GM19438 (cell line): Measurements from ENCODE around the gene UNC45A.
"Not testable (repeated sequence)": the region's sequence is repeated elsewhere in the genome, so short reads cannot be mapped to it uniquely, and the experiment has no call there.

Experiments used
- ATAC-seq: cut with Tn5 transposase; IDR thresholded peaks from one replicate; pipeline ENCODE4 v1.9.1; 2021; ENCODE audit warnings: low read depth; ENCODE audit not compliant: unreplicated experiment

The UNC45A gene

DNA sequence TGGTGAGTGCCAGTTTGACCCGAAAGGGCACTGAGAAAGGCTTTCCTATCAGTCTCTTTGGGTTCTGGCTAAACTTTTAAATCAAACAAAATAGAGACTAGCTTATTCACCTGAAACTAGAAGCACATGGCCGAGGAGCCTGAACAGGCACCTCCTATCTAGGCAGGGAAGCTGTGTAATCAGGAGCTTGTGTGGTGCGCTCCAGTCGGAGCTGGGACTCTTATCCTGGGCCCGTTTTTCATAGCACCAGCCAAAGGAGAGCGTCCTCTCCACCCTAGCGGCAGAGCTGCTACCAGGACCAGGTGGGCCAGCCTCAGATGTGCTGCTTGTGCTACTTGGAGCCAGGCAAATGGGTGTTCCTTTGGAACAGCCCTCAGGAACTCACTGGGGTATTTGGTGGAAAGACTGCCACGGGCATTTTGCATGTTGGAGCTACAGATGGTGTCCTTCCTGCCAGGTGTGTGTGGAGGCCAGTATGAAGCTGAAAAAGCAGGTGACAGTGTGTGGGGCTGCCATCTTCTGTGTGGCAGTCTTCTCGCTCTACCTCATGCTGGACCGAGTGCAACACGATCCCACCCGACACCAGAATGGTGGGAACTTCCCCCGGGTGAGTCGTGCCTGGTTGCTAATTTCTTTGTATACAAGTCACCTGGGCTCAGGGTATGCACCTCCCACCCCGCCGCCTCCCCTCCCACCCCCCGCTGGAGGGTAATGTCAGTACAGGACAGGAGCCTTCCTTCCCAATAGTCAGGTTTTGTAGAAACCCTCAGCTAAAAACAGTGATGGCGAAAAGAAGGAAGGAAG lies 31.1 kb upstream of the UNC45A start:
- ATAC-seq: no peak

DNA sequence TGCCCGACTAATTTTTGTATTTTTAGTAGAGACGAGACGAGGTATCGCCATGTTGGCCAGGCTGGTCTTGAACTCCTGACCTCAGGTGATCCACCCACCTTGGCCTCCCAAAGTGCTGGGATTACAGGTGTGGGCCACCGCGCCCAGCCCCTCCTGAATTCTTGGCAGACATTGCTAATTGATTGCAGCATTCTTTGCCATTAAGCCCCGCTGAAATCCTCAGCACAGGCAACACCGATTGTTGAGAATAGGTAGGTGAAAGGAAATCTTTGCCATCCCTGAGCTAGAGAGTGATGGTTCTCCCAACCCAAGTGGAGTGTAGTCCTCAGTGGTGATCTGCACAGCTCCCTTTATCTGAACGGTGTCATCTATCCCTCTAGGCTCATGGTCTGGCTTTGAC lies 30.3 kb upstream of the UNC45A start:
- no peak for ATAC-seq

- no peak for ATAC-seq
Observed at GRCh38 chr15:90905306-90906180, 29.5 kb upstream of the UNC45A start.

GRCh38 chr15:90906181-90906849 lies 28.8 kb upstream of the UNC45A start:
- no peak for ATAC-seq

- no peak for ATAC-seq
Observed at GRCh38 chr15:90907051-90907660, 27.9 kb upstream of the UNC45A start.

DNA sequence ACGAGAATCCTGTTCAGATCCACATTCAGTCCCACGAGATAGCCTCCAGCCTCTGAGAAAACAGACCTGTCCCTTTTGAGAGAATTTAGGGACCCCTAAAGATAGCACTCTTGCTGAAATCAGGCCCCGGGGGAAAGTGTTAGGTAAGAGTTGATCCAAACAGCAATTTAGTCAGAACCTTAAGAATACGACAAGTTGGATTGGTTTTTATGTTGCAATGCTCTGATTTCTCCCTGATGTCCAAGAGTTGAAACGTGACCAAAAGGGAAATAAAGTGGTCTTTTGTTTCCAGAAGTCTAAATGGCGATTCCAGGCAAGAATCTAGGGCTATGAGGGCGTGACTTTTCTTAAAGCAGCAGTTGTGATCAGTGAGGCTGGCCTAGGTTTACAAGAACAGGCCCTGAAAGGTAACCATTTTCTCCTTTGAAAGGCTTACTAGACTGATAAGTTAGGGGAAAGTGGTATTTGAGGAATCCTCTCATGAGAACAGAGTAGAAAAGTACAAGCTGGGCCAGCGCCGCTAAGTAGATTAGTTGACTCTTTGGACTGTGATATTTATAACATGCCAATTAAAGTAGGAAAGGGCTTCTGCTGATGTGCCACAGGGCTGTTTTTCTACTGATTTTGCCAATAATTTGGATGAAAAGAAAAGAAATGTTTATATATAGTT lies 27.1 kb upstream of the UNC45A start:
- no peak for ATAC-seq

DNA sequence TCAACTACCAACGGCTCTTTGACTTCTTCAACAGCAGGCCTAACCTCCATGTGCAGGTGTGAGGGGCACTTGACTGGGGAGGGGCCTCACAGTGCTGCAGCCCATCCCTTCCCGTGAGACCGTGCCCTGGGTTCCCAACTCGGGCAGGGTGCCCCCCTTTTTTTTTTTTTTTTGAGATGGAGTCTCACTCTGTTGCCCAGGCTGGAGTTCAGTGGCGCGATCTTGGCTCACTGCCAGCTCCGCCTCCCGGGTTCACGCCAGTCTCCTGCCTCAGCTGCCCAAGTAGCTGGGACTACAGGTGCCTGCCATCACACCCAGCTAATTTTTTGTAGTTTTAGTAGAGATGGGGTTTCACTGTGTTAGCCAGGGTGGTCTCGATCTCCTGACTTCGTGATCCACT lies 25.6 kb upstream of the UNC45A start:
- ATAC-seq: not testable (repeated sequence)

- no peak for ATAC-seq
Observed at GRCh38 chr15:90909976-90910375, 25.1 kb upstream of the UNC45A start.

- ATAC-seq: no peak
Observed at GRCh38 chr15:90910441-90911301, 24.4 kb upstream of the UNC45A start.

- ATAC-seq: no peak
Observed at GRCh38 chr15:90911302-90911623, 23.8 kb upstream of the UNC45A start.

DNA sequence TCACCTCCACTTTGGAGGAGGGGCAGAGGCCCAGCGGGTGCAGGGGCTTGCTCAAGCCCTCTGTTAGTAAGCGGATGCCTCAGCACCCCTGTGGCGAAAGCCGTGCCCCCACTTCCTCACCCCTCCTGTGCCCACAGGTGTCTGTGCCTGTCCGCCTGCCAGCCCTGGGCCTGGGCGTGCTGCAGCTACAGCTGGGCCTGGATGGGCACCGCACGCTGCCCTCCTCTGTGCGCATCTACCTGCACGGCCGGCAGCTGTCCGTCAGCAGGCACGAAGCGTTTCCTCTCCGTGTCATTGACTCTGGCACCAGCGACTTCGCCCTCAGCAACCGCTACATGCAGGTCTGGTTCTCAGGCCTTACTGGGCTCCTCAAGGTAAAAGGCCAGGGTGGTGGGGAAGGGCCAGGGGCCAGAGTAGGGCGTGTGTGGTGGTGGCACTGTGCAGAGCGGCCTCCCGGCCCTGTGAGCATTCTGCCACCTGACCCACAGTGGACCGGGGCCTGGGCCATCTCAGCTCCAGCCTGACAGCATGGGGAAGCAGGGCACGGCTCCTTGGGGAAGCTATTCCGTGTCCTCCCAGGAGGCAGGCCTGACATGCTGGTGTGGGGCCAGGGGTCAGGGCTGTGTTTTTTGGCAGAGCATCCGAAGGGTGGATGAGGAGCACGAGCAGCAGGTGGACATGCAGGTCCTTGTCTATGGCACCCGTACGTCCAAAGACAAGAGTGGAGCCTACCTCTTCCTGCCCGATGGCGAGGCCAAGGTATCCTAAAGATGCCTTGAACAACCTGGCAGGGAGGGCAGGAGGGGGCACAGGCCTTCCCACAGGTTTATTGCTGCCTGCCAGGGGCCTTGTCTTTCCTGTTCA lies 22.9 kb upstream of the UNC45A start:
- no peak for ATAC-seq

DNA sequence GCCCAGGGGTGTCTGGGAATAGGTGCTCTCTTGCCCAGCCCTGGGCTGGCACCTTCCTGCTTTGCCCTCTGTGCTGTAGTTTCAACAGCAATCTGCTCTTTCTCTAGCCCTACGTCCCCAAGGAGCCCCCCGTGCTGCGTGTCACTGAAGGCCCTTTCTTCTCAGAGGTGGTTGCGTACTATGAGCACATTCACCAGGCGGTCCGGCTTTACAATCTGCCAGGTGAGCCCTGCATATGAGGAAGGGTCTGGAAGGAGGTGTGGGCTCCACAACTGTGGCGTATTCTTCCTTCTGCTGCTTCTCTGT lies 22.4 kb upstream of the UNC45A start:
- ATAC-seq: no peak

DNA sequence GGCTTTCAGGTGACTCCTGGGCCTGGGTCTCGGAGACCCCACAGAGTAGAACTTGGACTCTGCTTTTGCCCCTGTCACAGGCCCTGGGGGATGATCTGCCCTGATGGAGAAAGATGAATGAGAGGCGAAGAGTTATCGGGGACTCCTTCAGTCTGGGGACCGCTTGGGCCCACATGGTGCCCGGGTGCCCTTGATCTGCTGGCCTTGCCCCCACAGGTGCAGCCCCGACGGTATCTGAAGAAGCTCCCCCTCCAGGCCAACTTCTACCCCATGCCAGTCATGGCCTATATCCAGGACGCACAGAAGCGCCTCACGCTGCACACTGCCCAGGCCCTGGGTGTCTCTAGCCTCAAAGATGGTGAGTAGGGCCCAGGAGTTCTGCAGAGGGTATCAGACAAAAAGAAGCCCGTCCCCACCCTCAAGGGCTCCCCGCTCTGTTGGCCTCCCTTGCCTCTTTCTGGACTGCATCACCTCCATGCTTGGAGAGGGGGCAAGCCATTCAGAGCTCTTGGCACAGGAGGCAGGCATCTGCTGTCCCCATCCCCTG lies 21.6 kb upstream of the UNC45A start:
- ATAC-seq: no peak

- ATAC-seq: no peak
Observed at GRCh38 chr15:90914305-90915080, 20.6 kb upstream of the UNC45A start.

DNA sequence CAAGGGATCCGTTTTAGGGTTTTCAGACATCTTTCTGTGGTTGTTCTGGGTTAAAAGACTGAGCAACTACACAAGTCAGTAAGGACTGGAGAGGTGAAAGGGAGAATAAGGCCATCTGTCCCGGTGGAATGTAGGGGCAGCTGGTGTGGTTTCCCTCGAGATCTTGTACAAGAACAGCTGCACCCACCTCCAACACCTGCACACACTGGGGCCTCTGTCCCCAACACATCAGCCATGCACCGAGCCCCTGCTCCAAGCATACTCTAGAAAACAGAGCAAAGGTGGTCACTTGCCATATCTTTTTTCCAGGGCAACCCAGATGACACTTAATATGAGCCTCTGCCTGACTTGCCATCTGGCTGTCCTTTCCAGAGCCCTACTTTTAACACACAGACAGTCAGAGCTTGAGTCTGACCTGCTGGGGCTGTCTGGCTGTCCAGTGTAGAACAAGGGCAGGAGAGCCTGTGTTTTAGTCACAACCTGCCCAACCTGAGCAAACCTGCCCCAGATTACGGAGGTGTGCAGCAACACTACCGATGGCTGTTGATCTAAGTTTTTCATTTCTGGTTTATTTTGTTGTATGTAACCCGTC lies 19.8 kb upstream of the UNC45A start:
- peak; percentile 69 for ATAC-seq

- ATAC-seq: no peak
Observed at GRCh38 chr15:90915808-90916440, 19.2 kb upstream of the UNC45A start.

- ATAC-seq: no peak
Observed at GRCh38 chr15:90916461-90916860, 18.6 kb upstream of the UNC45A start.
